ENCODE results near the gene CLCF1.

CLCF1 gene

GRCh38 chr11:67401495-67402191 lies 28.2 kb upstream of the CLCF1 start, which contains the start of gene PPP1CA:
TSS of gene PPP1CA (minus strand) at chr11:67401858. CDS start at chr11:67401782, 76 bp downstream.
- Histone ChIP-seq H3K4me3 (peak within 1 kb of the TSS; percentile 94), H3K27ac (peak within 1 kb of the TSS; percentile 91 to 99)
- DNase-seq (ENCODE audit: low spot score) = peak; percentile 93
- peak; percentile 47 for TF ChIP-seq CTCF (IDR thresholded peaks at IDR 0.05)

GRCh38 chr11:67400942-67401494 lies 27.6 kb upstream of the CLCF1 start:
- peak overlapping the region; percentile 91 to 99 for H3K27ac ChIP-seq
- TF ChIP-seq CTCF (IDR thresholded peaks at IDR 0.05) = no peak
- H3K4me3 ChIP-seq = peak overlapping the region; percentile 94
- no peak for DNase-seq (ENCODE audit: low spot score)

GRCh38 chr11:67400251-67400941 lies 27.0 kb upstream of the CLCF1 start:
- H3K4me3 ChIP-seq = peak overlapping the region; percentile 94
- no peak for DNase-seq (ENCODE audit: low spot score)
- no peak for TF ChIP-seq CTCF (IDR thresholded peaks at IDR 0.05)

GRCh38 chr11:67398661-67399563 lies 25.5 kb upstream of the CLCF1 start:
- no peak overlapping the region for H3K4me3 ChIP-seq
- no peak for DNase-seq (ENCODE audit: low spot score)
- no peak overlapping the region for H3K27ac ChIP-seq
- no peak for TF ChIP-seq CTCF (IDR thresholded peaks at IDR 0.05)

More at GRCh38 chr11:67400251-67400941, 27.0 kb upstream of the CLCF1 start:
- H3K27ac ChIP-seq = peak overlapping the region; percentile 91 to 99

GRCh38 chr11:67397986-67398660 lies 24.7 kb upstream of the CLCF1 start:
- no peak overlapping the region for H3K4me3 ChIP-seq
- no peak overlapping the region for H3K27ac ChIP-seq
- no peak for DNase-seq (ENCODE audit: low spot score)
- no peak for TF ChIP-seq CTCF (IDR thresholded peaks at IDR 0.05)

GRCh38 chr11:67397536-67397935 lies 24.1 kb upstream of the CLCF1 start:
- H3K27ac ChIP-seq = no peak overlapping the region
- DNase-seq (ENCODE audit: low spot score) = no peak

More at GRCh38 chr11:67397536-67397935, 24.1 kb upstream of the CLCF1 start:
- no peak for TF ChIP-seq CTCF (IDR thresholded peaks at IDR 0.05)
- H3K4me3 ChIP-seq = no peak overlapping the region

All from coronary artery (tissue), 2 donors.